B cell (primary cell): ENCODE measurements around the gene TMEM86A. TPM values are rescaled to one million over a fixed set of nuclear protein-coding genes. Genes with fewer than 3 reads are reported as not detected.

Experiments
- ATAC-seq: fragments of 200-7000 bp; cut with Tn5 transposase; one replicate; pipeline ENCODE4 v1.10.0; 2021; ENCODE audit warnings: low read depth, mild to moderate bottlenecking, moderate number of reproducible peaks, moderate library complexity
- CTCF ChIA-PET: fragments of 350-600 bp; sonication (Branson Sonifier 250); formaldehyde crosslinking; loops from one replicate; lab custom pipeline; 2021; ENCODE audit warnings: antibody characterized with exemption, inconsistent platforms; lab: Charles Lee
- POLR2A ChIA-PET: fragments of 350-600 bp; sonication (Branson Sonifier 250); formaldehyde crosslinking; loops from one replicate; lab custom pipeline; 2021; ENCODE audit warnings: antibody characterized with exemption; lab: Charles Lee
- DNase-seq: peaks from one replicate; pipeline ENCODE4 v3.0.0; 2013
- H2AFZ ChIP-seq: 2 replicates; pipeline ENCODE4 v1.6.1; 2012; ENCODE audit warnings: mild to moderate bottlenecking, low read depth, low read length; ENCODE audit not compliant: insufficient read depth, poor library complexity, severe bottlenecking
- H3K27ac ChIP-seq, 2 donors: 1 replicate in 1 of 2; 2 replicates in 1 of 2; pipeline ENCODE4 v1.5.1; 2012 to 2013; ENCODE audit warnings: low read length in 2 of 2, mild to moderate bottlenecking in 2 of 2, moderate library complexity in 1 of 2
- H3K27me3 ChIP-seq, 4 experiments: fragments of 200-600 bp in 1 of 4; sonication (generic) in 1 of 4; replicated peaks in 1 of 4; 1 replicate in 2 of 4; 2 replicates in 2 of 4; pipeline versions ENCODE4 v1.6.1 to v1.7.0; 2013 to 2016; ENCODE audit warnings: low read length in 3 of 4, mild to moderate bottlenecking in 2 of 4, mixed read lengths in 1 of 4, moderate library complexity in 1 of 4; ENCODE audit not compliant: insufficient read depth in 4 of 4, control insufficient read depth in 3 of 4; ENCODE audit errors: control extremely low read depth in 1 of 4
- H3K36me3 ChIP-seq, 2 experiments: replicated peaks in 1 of 2; 1 replicate in 1 of 2; 2 replicates in 1 of 2; pipeline versions ENCODE4 v1.6.1 to v1.7.1; 2013; ENCODE audit warnings: low read length in 1 of 2; ENCODE audit not compliant: insufficient read depth in 2 of 2, control insufficient read depth in 1 of 2; ENCODE audit errors: control extremely low read depth in 1 of 2, extremely low read depth in 1 of 2
- H3K4me1 ChIP-seq, 2 donors: fragments of 200-600 bp in 1 of 2; sonication (generic) in 1 of 2; 1 replicate in 1 of 2; 2 replicates in 1 of 2; pipeline versions ENCODE4 v1.5.1 to v1.6.1; 2013 to 2017; ENCODE audit warnings: low read length in 2 of 2; ENCODE audit not compliant: control insufficient read depth in 2 of 2, insufficient read depth in 2 of 2
- H3K4me2 ChIP-seq: replicated peaks from 2 replicates; pipeline ENCODE3; 2012; ENCODE audit warnings: mild to moderate bottlenecking, low read depth, low read length; ENCODE audit not compliant: poor library complexity, severe bottlenecking
- H3K4me3 ChIP-seq, 5 experiments: fragments of 200-600 bp in 1 of 5; sonication (generic) in 1 of 5; 1 replicate in 3 of 5; 2 replicates in 2 of 5; pipeline versions ENCODE4 v1.5.1 to v1.7.0; 2011 to 2016; ENCODE audit warnings: low read length in 4 of 5, mild to moderate bottlenecking in 4 of 5, low read depth in 2 of 5, control low read depth in 1 of 5, moderate library complexity in 1 of 5; ENCODE audit not compliant: insufficient read depth in 1 of 5; ENCODE audit errors: control extremely low read depth in 1 of 5, extremely low read depth in 1 of 5
- H3K79me2 ChIP-seq: fragments of 200-600 bp; sonication (generic); one replicate; pipeline ENCODE4 v1.6.0; 2016; ENCODE audit warnings: low read length; ENCODE audit not compliant: control insufficient read depth, insufficient read depth
- H3K9ac ChIP-seq: fragments of 200-600 bp; sonication (generic); 2 replicates; pipeline ENCODE4 v1.6.1; 2017; ENCODE audit warnings: mild to moderate bottlenecking, low read length, moderate library complexity
- H3K9me3 ChIP-seq, 3 donors: one replicate each; pipeline versions ENCODE4 v1.6.1 to v1.7.1; 2013; ENCODE audit warnings: low read length in 2 of 3; ENCODE audit not compliant: control insufficient read depth in 2 of 3, insufficient read depth in 1 of 3; ENCODE audit errors: control extremely low read depth in 1 of 3
- H4K20me1 ChIP-seq: 2 replicates; pipeline ENCODE4 v1.6.0; 2012; ENCODE audit warnings: mild to moderate bottlenecking, low read length; ENCODE audit not compliant: insufficient read depth, control insufficient read depth, poor library complexity, severe bottlenecking
- H3K27ac Mint-ChIP-seq: one replicate; pipeline ENCODE4 v1.8.0; 2021; ENCODE audit warnings: mixed read lengths
- H3K27me3 Mint-ChIP-seq: one replicate; pipeline ENCODE4 v1.8.0; 2021; ENCODE audit warnings: mixed read lengths
- H3K4me1 Mint-ChIP-seq: one replicate; pipeline ENCODE4 v1.8.0; 2021; ENCODE audit warnings: mixed read lengths
- H3K4me3 Mint-ChIP-seq: one replicate; pipeline ENCODE4 v1.8.0; 2021; ENCODE audit warnings: mixed read lengths
- H3K9me3 Mint-ChIP-seq: one replicate; pipeline ENCODE4 v1.8.0; 2022; ENCODE audit warnings: mixed read lengths; ENCODE audit not compliant: insufficient read depth
- EZH2 ChIP-seq: IDR thresholded peaks from 2 replicates; pipeline ENCODE4 v1.6.1; 2012; ENCODE audit warnings: borderline replicate concordance, low read depth, mild to moderate bottlenecking, moderate library complexity, low read length; ENCODE audit not compliant: insufficient read depth, poor library complexity, severe bottlenecking
- whole genome bisulfite sequencing: methylation state at CpG from one replicate; pipeline ENCODE4 v1.1.5; 2013; ENCODE audit warnings: missing lambda C conversion rate; ENCODE audit not compliant: insufficient coverage; 5-methylcytosine and 5-hydroxymethylcytosine counted together
- intact Hi-C: fragments of 100-400 bp; cut with micrococcal nuclease; formaldehyde crosslinking; loops from one replicate; pipeline ENCODE4 v1.10.0; 2022
- polyA plus RNA-seq: library from polyadenylated mRNA; depleted of rRNA; stranded (reverse); fragments of >200 nt; gene quantifications from 2 replicates; pipeline ENCODE4 v1.2.3, GENCODE V29; 2012
- total RNA-seq, 2 donors: library from RNA; stranded (reverse); fragments of 120-200 nt in 1 of 2; gene quantifications; 1 replicate in 1 of 2; 2 replicates in 1 of 2; pipeline versions ENCODE4 v1.2.3 to v1.2.4, GENCODE V29; 2013 to 2022
- TF ChIP-seq, protein P1 (sequence below): fragments of 200-600 bp; IDR thresholded peaks from one replicate; pipeline ENCODE4 v1.8.0; 2022; ENCODE audit warnings: antibody characterized with exemption, mild to moderate bottlenecking

Gene TMEM86A
- total and polyA plus RNA-seq, 2 donors (not counting 1 experiment from before 2014, with no cell fraction given) = 0.40 to 1.1 TPM

- POLR2A ChIA-PET = no interaction called here
- peak; percentile 60 for DNase-seq
These were observed 29.1 kb downstream of the TMEM86A start for GRCh38 chr11:18727479-18728236.

More at GRCh38 chr11:18727479-18728236, 29.1 kb downstream of the TMEM86A start:
- Histone ChIP-seq H3K9me3 (no peaks in the 10 kb centered on the region), H3K9ac (no peak overlapping the region), H3K27me3 (peaks cover 0 to 3% (median 0%) of the 10 kb centered on the region in 4 experiments), H3K36me3 (no peaks in the 10 kb centered on the region), H3K79me2 (no peaks in the 10 kb centered on the region), H3K4me2 (peak overlapping the region; percentile 28), H3K4me1 (peaks cover 12 to 17% of the 10 kb centered on the region in 2 donors), H2AFZ (no peak overlapping the region), H3K4me3 (no peak overlapping the region), H3K27ac (no peak overlapping the region), H4K20me1 (no peaks in the 10 kb centered on the region)
- peak; percentile 71 for ATAC-seq
- TF ChIP-seq, protein P1, sequence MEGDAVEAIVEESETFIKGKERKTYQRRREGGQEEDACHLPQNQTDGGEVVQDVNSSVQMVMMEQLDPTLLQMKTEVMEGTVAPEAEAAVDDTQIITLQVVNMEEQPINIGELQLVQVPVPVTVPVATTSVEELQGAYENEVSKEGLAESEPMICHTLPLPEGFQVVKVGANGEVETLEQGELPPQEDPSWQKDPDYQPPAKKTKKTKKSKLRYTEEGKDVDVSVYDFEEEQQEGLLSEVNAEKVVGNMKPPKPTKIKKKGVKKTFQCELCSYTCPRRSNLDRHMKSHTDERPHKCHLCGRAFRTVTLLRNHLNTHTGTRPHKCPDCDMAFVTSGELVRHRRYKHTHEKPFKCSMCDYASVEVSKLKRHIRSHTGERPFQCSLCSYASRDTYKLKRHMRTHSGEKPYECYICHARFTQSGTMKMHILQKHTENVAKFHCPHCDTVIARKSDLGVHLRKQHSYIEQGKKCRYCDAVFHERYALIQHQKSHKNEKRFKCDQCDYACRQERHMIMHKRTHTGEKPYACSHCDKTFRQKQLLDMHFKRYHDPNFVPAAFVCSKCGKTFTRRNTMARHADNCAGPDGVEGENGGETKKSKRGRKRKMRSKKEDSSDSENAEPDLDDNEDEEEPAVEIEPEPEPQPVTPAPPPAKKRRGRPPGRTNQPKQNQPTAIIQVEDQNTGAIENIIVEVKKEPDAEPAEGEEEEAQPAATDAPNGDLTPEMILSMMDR = peak; percentile 80
- no peak for TF ChIP-seq EZH2
- Mint-ChIP-seq H3K4me1 (peaks cover 15% of the 10 kb centered on the region), H3K9me3 (no peaks in the 10 kb centered on the region), H3K27ac (no peak overlapping the region), H3K4me3 (no peak overlapping the region), H3K27me3 (no peaks in the 10 kb centered on the region)
- 72% methylated on average over 7 of the region's 10 CpGs for WGBS
- intact Hi-C loops = loop anchor here (10.0 kb wide), 1 partner anchor 333 kb away; the partner anchor contains the start of gene LDHA
- CTCF ChIA-PET = interaction anchor here (0.7 to 6.1 kb wide), 13 partner anchors 9 to 622 kb away, joined by 3 to 92 read pairs (median 5); partner anchors contain the start of genes SAAL1 and TMEM86A
